Astrocyte (in vitro differentiated cells and primary cell): Measurements from ENCODE around the gene ROR2.

Experiments used
- EZH2 ChIP-seq: IDR thresholded peaks from 2 replicates; pipeline ENCODE4 v1.6.1; 2012; ENCODE audit warnings: mild to moderate bottlenecking, low read length, inconsistent platforms; ENCODE audit not compliant: insufficient read depth
- TF ChIP-seq, protein P1 (sequence below): IDR thresholded peaks from 2 replicates; pipeline ENCODE4 v1.5.1; 2011; ENCODE audit warnings: low read depth, mild to moderate bottlenecking, inconsistent platforms, low read length, moderate library complexity; ENCODE audit not compliant: insufficient read depth

DNA sequence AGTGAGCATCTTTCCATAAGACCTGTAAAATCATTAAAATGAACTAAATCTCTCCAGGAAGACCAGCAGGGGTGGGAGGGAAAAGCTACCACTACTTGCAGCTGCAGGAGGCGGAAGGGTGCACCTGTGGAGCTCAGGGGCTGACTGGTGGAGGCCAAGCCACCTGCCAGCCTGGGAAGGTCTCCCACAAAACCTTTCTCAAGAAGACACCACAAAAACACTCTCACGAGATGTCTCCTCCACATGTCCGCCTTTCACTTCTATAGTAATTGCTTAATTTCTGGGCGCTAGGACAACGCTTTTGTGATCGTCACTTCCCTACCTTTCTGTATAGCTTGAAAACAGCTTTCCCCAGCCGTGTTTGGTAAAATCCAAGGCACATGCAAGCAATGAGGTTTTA, 114.4 kb downstream of the ROR2 start:
- TF ChIP-seq, protein P1, sequence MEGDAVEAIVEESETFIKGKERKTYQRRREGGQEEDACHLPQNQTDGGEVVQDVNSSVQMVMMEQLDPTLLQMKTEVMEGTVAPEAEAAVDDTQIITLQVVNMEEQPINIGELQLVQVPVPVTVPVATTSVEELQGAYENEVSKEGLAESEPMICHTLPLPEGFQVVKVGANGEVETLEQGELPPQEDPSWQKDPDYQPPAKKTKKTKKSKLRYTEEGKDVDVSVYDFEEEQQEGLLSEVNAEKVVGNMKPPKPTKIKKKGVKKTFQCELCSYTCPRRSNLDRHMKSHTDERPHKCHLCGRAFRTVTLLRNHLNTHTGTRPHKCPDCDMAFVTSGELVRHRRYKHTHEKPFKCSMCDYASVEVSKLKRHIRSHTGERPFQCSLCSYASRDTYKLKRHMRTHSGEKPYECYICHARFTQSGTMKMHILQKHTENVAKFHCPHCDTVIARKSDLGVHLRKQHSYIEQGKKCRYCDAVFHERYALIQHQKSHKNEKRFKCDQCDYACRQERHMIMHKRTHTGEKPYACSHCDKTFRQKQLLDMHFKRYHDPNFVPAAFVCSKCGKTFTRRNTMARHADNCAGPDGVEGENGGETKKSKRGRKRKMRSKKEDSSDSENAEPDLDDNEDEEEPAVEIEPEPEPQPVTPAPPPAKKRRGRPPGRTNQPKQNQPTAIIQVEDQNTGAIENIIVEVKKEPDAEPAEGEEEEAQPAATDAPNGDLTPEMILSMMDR = no peak
- TF ChIP-seq EZH2 = no peak
